Colonic mucosa (tissue), 4 donors: Measurements from ENCODE around the gene ATP8A1. TPM values are rescaled to one million over a fixed set of nuclear protein-coding genes. Genes with fewer than 3 reads are reported as not detected.
"Not testable (repeated sequence)": the region's sequence is repeated elsewhere in the genome, so short reads cannot be mapped to it uniquely, and the experiment has no call there.

Experiments used
- DNase-seq: peaks from one replicate; pipeline ENCODE4 v3.0.0-alpha.2; 2020
- H3K27ac ChIP-seq: fragments of 200-600 bp; one replicate; pipeline ENCODE4 v1.8.0; 2021
- H3K27me3 ChIP-seq: fragments of 200-600 bp; one replicate; pipeline ENCODE4 v1.8.0; 2021
- H3K36me3 ChIP-seq: fragments of 200-600 bp; one replicate; pipeline ENCODE4 v1.8.0; 2021
- H3K4me1 ChIP-seq: fragments of 200-600 bp; one replicate; pipeline ENCODE4 v1.8.0; 2021; ENCODE audit warnings: mild to moderate bottlenecking
- H3K4me3 ChIP-seq: fragments of 200-600 bp; one replicate; pipeline ENCODE4 v1.8.0; 2021
- H3K9ac ChIP-seq, 2 donors: one replicate each; pipeline ENCODE4 v1.7.0; 2013; ENCODE audit warnings: control low read depth in 2 of 2, low read depth in 2 of 2, low read length in 2 of 2
- H3K9me3 ChIP-seq: fragments of 200-600 bp; one replicate; pipeline ENCODE4 v1.8.0; 2021
- CTCF ChIP-seq: fragments of 200-600 bp; IDR thresholded peaks from one replicate; pipeline ENCODE4 v1.8.0; 2022; ENCODE audit warnings: antibody characterized with exemption, mild to moderate bottlenecking
- intact Hi-C: fragments of 100-400 bp; cut with DNase I; formaldehyde crosslinking; loops from one replicate; pipeline ENCODE4 v1.14.1; 2022
- total RNA-seq, 2 donors: library from RNA; stranded (reverse); fragmentation: NEBNext Ultra II Directional in 1 of 2; extraction: Animal tissue kit (Norgen Biotek cat#: 25700) in 1 of 2; gene quantifications; one replicate each; pipeline ENCODE4 v1.2.1, GENCODE V29; 2021
- donor health status: healthy.
- donor health status: DM: no; HTN: no; CAD: no.
- donor health status: DM: no; HTN: no; CAD: no.

ATP8A1 gene
- total RNA-seq, 2 donors from 2014 or later: 19.1 to 34.0 TPM

- no peak overlapping the region for H3K4me3 ChIP-seq
- no peak for TF ChIP-seq CTCF
- no peak for DNase-seq
- H3K27me3 ChIP-seq: no peaks in the 10 kb centered on the region
- no peaks in the 10 kb centered on the region for H3K9me3 ChIP-seq
- intact Hi-C loops: no loop called here
- H3K36me3 ChIP-seq: no peaks in the 10 kb centered on the region
- no peaks in the 10 kb centered on the region for H3K4me1 ChIP-seq
- no peak overlapping the region for H3K9ac ChIP-seq
- no peak overlapping the region for H3K27ac ChIP-seq
These were observed 166.9 kb downstream of the ATP8A1 start for GRCh38 chr4:42490015-42490414.

- no peaks in the 10 kb centered on the region for H3K4me1 ChIP-seq
- H3K9ac ChIP-seq: no peak overlapping the region
- H3K36me3 ChIP-seq: no peaks in the 10 kb centered on the region
- H3K27me3 ChIP-seq: no peaks in the 10 kb centered on the region
- no peak overlapping the region for H3K27ac ChIP-seq
- no peak overlapping the region for H3K4me3 ChIP-seq
- DNase-seq: no peak
- intact Hi-C loops: no loop called here
- H3K9me3 ChIP-seq: no peaks in the 10 kb centered on the region
- no peak for TF ChIP-seq CTCF
These were observed 167.8 kb downstream of the ATP8A1 start for GRCh38 chr4:42489095-42489494.

GRCh38 chr4:42488554-42488953 lies 168.4 kb downstream of the ATP8A1 start:
- no peaks in the 10 kb centered on the region for H3K9me3 ChIP-seq
- TF ChIP-seq CTCF: no peak
- H3K36me3 ChIP-seq: no peaks in the 10 kb centered on the region
- no peak overlapping the region for H3K4me3 ChIP-seq
- H3K27me3 ChIP-seq: no peaks in the 10 kb centered on the region
- H3K9ac ChIP-seq: no peak overlapping the region
- H3K4me1 ChIP-seq: no peaks in the 10 kb centered on the region
- H3K27ac ChIP-seq: no peak overlapping the region
- DNase-seq: no peak
- intact Hi-C loops: no loop called here

- intact Hi-C loops: no loop called here
These were observed 168.8 kb downstream of the ATP8A1 start for GRCh38 chr4:42488114-42488513.

GRCh38 chr4:42487230-42487629 lies 169.7 kb downstream of the ATP8A1 start:
- Histone ChIP-seq H3K9ac (no peak overlapping the region), H3K27me3 (no peaks in the 10 kb centered on the region), H3K9me3 (no peaks in the 10 kb centered on the region), H3K27ac (no peak overlapping the region), H3K4me3 (no peak overlapping the region), H3K36me3 (no peaks in the 10 kb centered on the region), H3K4me1 (no peaks in the 10 kb centered on the region)
- TF ChIP-seq CTCF: no peak
- DNase-seq: no peak
- intact Hi-C loops: no loop called here

More at GRCh38 chr4:42488114-42488513, 168.8 kb downstream of the ATP8A1 start:
- TF ChIP-seq CTCF: no peak
- no peaks in the 10 kb centered on the region for H3K36me3 ChIP-seq
- no peak overlapping the region for H3K27ac ChIP-seq
- no peaks in the 10 kb centered on the region for H3K9me3 ChIP-seq
- H3K4me3 ChIP-seq: no peak overlapping the region
- no peak overlapping the region for H3K9ac ChIP-seq
- H3K27me3 ChIP-seq: no peaks in the 10 kb centered on the region
- no peaks in the 10 kb centered on the region for H3K4me1 ChIP-seq
- DNase-seq: no peak

- DNase-seq, intact Hi-C loops, H3K9me3 ChIP-seq, H3K4me1 ChIP-seq, H3K9ac ChIP-seq, H3K4me3 ChIP-seq, H3K27me3 ChIP-seq, H3K36me3 ChIP-seq, H3K27ac ChIP-seq: not testable (repeated sequence)
These were observed 170.7 kb downstream of the ATP8A1 start for GRCh38 chr4:42486156-42486555.
